Measurements from ENCODE around the gene TMEM127.
"Not testable (repeated sequence)": the region's sequence is repeated elsewhere in the genome, so short reads cannot be mapped to it uniquely, and the experiment has no call there.

The TMEM127 gene

DNA sequence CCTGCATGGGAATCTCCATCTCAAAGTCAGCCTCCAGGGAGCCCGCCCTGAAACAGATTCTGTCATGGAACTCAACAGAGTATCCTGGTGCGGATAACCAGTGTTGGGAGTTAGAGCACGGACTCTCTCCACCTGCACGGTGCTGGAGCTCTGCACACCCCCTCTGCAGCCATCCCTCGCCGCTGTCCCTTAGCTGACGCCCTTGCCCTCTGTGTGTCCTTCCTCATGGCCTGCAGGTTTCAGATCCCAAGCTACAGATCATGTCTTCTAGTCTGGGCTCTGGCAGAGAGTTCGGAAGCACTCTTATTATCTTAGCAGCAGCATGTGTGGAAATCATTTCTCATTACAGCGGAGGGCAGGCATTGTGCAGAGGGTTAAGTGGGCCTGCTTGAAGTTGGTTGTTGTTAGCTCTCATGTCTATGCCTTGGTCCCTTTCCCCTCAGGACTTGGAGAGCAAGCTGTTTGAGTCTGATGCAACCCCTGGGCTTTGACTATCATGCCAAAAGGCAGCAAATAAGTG lies 26.0 kb downstream of the TMEM127 start:
- DNase-seq, result no peak

DNA sequence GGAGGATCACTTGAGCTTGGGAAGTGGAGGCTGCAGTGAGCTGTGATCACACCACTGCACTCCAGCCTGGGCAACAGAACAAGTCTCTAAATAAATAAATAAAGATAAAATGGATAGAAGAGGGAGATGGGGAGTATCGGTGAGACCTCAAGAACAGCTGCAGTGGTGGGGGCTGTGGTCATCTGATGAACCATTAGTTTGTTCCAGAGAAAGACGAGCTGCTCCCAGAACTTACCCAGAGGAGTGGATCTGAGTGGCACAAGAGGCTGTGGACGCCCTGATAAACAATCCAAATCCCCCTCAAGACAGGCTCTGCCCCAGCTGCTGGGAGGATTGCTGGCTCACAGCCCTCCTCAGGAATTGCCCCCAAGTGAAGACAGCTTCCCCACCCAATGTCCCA lies 26.7 kb downstream of the TMEM127 start:
- DNase-seq, result no peak

DNA sequence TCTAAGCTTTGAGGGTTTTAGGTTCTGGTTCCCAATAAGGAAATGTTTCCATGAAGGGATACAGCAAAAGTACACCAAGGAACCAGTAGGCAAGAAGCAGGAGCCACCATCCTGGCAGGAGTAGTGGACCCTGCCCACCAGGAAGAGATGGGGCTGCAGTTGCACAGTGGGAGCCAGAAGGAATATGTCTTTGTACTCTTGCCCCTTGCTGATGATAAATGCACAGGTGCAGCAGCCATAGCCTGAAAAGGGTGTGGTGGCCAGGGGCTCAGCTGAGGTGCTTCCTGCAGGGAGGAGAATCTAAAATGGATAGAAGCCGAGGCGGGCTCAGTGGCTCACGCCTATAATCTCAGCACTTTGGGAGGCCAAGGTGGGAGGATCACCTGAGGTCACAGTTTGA lies 27.5 kb downstream of the TMEM127 start:
- DNase-seq, result no peak

DNA sequence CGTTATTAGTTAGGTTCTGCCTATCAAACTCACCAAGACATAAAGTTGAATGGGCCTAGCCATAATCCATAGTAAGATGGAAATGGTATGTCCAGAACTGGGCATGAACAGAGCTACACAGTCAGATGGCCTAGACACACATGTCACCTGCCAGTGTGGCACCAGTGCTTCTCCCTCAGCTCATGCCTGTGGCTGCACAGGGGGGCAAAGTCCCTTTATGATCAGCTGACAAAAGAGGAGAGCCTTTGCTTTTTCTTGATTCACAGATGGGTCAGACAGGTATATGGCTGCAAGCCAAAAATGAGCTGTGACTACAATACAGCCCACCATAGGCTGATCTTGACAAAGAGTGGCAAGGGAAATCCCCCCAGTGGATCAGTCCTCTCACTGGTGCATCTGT lies 28.9 kb downstream of the TMEM127 start:
- DNase-seq, result no peak

DNA sequence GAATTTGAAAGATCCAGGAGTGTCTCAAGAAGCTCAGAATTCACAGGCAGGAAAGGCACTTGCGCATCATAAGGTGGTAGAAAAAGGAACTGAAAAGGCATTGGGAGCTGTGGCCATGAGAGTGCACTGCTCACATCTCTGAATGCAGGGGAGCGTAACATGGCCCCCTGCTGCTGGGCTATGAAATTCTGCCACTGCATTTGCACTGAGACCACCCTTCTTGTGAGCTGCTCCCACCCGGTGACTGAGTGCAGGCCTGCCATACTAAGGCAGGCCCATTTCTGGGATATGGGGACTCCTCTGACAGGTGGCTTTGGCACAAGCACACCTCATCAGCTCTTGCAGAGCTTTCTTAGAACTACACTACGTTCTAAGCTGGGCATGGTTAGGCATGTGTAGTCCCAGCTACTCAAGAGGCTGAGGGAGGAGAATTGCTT lies 31.9 kb downstream of the TMEM127 start:
- DNase-seq, result no peak

DNA sequence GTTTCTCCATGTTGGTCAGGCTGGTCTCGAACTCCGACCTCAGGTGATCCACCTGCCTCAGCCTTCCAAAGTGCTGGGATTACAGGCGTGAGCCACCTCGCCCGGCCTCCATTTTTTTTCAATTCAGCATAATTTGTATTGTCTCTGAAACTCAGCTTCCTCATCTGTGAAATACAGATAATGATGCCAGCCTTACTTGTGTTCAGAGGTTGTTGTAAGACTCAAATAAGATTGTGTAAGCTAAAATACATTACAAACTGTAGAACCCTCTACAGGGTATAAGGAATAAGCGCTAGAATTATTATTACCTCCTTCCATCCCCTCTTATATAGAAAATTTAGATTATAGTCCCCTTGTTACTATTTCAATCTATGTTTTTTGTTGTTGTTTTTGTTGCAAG lies 32.4 kb downstream of the TMEM127 start:
- peak; percentile 46 for DNase-seq

DNA sequence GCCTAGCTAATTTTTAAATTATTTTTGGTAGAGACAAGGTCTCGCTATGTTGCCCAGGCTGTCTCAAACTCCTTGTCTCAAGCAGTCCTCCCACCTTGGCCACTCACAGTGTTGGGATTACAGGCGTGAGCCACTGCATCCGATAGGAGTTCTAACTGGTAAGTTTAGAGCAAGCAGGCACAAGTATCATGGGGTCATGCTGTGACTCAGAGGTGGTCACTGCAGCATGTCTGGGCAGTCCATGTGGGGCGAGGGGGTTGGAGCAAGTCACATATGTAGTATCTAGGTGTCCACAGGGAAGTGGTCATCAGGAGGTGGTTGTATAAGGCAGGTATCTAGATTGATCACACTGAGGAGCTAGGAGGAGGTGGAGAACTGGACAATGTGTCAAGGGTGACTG lies 34.5 kb downstream of the TMEM127 start:
- no peak for DNase-seq

DNA sequence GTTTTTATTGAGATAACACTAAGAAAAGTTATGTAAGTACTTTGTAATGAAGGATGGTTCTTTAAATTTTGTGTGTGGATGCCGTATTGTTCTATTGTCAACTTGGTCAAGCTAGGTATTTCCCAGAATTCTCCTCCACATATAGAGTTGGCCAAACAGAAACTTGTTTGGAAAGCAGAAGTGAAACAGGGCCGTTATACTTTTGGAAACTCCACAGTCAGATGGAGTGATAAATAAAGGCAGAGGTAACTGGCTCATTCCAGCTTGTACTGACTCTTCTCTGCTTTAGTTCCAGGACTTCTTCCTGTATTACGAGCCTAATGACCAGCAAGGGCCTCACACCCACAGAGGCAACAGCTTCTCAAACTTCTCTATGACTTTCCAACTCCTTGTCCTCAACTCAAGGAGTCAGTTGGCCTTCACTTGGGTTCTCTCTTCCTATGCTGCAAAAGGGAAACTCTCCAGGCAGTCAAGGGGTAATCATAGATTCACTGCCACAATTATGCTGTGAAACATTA lies 40.7 kb downstream of the TMEM127 start:
- peak; percentile 74 for DNase-seq

DNA sequence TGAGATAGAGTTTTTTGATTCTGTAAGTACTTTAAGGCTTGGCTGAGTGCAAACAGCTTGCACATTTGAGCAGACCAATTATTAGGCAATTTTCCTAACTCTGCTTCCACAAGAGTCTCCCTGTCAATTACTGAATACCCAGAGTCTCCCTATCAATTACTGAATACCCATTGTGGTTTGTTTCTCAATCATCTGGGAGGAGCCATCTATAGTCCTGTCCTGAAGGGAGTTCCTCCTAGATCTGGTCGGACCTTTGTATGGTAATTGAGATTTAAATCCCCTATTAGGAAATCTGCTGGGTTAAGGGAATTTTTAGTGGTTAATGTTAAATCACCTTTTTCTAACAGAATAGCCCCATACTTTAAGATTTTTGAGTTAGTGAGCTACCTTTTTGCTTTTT lies 44.7 kb downstream of the TMEM127 start:
- DNase-seq, result peak; percentile 28

DNA sequence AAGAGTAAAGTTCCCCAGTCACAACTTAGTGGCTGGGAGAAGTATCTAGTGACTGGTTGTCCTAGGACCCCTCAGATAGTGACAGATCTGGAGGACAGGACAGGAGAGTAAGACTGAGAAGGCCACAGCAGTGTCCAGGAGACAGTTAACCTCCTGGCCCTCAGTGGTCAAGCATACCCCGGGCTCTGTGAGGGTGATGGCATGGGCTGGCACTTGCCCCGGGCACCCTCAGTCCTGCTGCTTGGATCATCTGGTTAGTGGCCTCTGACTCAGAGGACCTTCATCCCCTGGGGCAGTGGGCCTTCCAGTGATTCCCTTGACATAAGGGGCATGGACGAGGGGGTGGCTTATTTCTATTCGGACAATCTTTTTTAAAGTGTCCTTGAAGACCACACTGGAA lies 45.8 kb downstream of the TMEM127 start:
- not testable (repeated sequence) for DNase-seq

DNA sequence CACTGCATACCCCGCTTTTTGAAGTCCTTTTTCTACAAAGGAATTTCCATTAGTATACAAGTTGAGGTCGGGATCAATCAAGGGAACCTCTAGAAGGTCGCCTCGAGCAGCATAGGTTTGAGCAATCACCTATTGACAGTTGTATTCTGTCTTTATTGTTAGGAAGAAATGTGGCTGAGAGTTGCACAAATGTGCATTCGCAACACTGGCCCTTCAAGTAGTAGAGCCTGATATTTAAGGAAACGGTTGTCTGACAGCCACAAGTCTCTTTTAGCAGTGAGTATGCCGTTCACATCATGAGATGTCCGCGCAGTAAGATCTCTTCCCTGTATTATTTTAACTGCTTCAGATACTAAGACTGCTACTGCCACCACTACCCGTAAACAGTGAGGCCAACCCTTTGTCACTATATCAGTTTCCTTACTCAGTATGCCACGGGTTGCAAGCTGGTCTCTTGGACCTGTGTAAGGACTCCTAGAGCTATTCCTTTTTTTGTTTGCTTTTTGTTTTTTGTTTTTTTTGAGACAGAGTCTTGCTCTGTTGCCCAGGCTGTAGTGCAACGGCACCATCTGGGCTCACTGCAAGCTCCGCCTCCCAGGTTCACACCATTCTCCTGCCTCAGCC lies 47.2 kb downstream of the TMEM127 start:
- no peak for DNase-seq

DNA sequence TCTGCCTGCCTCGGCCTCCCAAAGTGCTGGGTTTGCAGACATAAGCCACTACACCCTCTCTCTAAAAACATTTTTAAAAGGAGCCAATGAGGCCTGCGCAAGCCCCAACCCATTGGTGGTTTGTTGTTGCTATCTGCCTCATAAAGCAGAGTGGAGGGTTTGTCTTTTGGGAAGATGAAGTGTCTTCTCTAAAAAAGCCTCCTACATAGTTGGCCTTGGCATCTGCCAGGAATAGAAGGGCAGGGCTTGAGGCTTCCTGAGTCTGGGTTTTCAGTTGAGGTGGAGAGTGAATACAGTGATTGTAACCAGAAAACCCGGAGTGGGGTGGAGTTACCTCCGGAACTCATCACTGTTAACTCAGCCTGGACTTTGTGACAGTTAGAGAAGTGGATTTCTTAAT lies 51.2 kb downstream of the TMEM127 start:
- DNase-seq, result no peak

DNA sequence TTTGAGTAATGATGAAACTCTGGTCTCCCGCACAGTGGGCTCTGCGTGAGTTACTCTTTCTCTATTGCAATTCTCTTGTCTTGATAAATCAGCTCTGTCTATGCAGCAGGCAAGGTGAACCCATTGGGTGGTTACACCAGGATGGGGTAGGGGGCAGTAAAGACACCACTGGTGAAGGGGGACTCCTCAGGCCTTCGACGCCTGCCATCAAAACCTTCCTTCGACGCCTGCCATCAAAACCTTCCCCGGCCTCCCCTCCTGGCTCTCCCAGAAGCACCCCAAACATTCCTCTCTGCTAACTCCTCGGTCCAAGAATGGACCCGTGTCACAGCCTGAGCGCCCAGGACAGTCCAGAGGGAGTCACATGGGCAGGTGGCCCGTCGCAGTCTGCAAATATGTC lies 52.4 kb downstream of the TMEM127 start:
- DNase-seq, result no peak

DNA sequence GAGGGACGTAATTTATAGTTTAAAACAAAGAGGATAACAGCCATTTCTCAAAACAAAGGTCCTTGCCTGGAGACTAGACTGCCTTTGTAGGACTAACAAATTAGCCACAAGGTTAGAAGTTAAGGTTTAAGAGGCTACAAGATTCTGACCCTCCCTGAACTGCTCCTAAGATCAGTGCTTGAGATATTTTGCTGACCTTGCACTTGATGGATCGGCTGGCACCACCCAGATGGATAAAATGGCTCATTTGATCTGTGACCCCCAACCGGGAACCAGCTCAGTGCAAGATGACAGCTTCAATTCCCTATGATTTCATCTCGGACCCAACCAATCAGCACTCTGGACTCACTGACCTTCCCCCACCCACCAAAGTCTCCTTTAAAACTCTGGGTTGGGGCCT lies 53.5 kb downstream of the TMEM127 start:
- DNase-seq, result no peak

DNA sequence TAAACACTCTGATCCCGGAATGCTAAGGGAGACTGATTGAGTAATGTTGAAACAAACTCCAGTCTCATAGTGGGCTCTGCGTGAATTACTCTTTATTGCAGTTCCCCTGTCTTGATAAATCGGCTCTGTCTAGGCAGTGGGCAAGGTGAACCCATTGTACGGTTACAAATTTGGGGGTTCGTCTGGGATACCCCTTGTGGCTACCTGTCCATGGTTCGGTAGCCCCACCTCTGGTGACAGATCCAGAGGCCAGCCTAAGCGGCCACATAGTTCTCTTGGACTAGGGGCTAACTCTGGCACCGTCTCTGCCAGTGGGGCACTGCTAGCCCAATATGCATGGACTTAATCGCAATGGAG lies 56.1 kb downstream of the TMEM127 start:
- no peak for DNase-seq

DNA sequence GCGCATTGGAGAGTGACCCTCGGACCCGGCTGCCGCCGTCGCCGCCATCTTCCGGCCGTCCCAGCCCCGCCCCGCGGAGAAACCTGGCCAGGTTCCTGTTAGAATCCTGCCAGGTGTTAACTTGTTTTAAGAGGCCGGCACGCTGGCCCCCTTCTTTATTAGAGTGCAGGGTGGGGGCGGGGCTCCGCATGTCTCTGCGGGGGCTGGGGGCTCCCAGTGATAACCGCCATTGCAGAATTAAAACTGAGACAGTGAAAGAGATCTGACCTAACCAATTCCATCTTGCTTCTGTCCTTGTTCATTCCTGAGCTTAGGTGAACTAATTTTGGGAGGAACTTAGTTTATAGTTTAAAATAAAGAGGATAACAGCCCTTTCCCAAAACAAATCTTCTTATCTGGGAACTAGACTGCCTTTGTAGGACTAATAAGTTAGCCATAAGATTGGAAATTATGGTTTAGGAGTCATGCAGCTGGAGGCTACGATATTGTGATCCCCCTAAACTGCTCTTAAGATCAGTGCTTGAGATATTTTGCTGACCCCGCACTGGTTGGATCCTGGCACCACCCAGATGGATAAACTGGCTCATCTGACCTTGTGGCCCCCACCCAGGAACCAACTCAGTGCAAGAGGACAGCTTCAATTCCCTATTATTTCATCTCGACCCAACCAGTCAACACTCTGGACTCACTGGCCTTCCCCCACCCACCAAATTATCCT lies 56.6 kb downstream of the TMEM127 start:
- DNase-seq, result peak; percentile 38

DNA sequence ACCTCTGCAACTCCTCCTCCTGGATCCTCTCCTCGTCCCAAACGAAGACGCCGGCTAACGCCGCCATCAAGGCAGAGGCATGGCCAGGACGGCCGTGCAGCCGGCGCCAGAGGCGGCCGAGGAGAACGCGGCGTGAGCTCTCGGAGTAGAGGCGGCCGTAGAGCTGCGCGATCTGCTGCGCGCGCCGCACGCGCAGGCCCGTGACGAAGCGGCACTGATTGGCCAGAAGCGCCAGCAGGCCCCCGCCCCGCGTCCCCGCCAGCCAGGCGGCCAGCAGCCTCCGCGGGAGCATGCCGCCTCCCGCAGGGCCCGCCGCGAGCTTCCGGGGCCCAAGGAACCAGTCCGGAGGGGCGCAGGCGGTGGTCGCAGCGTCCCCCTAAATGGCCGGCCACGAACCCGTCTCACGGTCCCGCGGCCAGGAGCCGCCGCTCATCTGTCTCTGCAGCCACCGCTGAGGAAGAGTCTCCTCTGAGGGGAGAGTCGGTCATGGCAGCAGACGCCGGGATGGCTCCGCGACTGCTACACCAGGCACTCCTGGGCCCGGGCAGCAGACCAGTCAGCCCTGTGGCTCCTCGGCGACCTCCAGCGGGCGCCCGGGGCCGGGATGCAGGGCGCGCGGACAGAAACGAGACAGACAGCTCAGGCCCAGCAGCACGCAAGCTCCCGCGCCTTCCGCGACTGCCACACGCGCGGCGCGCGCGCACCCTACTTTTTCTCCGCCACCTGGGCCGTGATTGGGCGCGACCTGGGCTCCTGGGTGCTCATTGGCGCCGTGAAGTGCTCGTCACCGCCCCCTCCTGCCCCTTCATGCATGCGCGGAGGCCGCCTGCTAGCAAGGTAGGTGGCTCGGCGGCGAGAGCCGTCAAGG lies 57.4 kb downstream of the TMEM127 start, which contains the start of gene STARD7:
Gene STARD7 (minus strand): TSS at position 685 of the 868 bp plus-strand sequence. CDS start 393 bp downstream, at position 292.
- peak; percentile 99 for DNase-seq

DNA sequence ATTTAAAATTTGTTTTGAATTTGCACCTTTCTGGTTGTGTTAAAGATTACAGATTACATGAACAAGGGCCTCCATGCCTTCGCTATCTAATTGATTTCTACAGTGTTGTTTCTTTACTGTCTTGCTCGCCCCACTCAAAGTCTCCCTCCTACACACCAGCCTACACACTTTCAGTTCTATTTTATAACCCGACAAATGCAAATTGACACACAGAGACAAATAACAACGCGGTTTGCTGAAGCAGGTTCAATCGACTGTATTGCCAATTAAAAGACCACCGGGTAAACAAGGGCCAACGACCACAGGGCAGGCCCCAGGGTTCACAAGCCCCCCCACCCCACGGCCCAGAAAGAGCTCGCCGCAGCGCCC lies 58.0 kb downstream of the TMEM127 start:
- no peak for DNase-seq

DNA sequence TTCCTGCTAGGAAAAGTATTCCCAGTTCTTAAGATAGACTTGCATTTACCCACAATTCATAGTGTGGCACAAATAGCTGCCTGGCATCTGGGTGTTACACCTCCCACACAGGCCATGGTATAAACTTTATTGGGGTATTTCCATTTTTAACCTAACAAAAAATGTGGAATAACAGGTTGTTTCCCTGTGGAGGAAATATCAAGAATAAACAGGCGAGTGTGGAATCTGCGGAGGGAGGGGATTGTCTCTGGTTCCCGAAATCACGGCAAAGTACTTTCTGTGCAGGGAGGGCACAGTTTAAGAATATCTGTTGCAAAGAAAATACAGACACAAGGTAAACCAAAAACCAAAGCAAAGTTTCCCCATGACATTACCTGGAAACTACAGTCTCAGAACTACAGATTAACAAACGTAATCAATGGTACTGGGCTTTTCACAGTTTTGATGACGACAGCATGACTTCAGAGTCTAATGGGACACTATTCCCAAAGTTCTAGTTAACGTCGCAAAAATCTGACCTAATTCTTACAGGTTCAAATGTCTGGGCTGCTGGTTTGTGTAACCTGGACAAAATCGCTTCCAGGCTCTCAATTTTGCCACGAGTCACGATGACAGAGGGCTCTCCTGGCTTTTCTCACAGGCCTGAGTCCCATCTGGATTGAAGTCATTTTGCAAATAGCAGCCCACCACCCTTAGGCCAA lies 58.6 kb downstream of the TMEM127 start:
- no peak for DNase-seq

DNA sequence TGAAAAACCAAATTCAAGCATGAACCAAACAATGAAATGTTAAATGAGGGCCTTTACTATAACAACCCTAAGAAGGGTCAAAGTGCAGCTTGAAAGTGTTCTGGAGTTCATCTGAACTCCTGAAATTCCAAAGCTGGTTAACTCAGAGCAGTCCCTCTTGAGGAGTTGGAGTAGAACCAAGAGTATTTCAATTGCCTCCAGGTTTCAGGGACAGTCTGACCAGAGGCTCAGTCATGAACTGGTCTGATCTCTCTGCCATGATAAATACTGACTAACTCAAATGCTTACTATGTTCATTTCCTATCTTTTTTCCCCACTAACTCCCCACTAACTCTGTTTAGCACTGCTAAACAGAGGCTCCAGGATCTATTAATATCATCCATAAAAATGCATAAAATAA lies 59.9 kb downstream of the TMEM127 start:
- peak; percentile 23 for DNase-seq

DNA sequence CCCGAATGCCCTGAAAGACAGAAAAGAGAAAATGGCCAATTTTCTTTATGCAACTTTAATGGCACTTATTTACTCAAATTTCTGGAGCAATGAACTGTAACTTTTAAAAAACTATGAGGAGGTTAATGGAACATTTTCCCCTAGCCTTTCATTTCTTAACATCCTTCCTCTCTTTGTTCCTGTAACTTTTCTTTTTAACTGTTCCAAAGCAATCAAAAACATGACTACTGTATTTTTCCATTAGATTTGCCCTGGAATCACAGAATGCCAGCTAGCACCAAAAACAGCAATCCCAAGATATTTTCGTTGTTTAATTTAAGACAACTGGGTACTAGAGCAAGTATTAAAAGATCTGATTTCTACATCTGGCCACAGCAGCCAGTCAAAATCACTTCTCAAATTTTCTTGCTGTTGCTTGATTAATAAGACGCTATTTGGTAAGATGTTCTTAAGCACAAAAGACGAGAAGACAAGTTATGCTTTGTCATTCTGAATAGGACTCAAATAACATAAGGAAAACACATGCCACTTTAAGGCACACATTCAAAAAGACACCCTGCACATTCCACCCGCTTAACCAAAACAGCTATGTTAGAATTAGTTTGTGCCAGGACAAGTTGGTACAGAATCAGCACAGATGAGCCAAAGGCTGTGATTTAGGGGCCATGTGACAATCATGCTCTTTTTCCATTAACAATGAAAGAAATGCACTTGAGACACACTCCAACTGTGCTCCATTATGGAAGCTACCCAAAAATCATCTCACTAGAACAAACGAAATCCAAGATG lies 60.8 kb downstream of the TMEM127 start:
- peak; percentile 16 for DNase-seq
